HG03378 (cell line): ENCODE data around the gene GTF2A1L.
"Not testable (repeated sequence)": the region's sequence is repeated elsewhere in the genome, so short reads cannot be mapped to it uniquely, and the experiment has no call there.

Experiments used
- ATAC-seq: cut with Tn5 transposase; IDR thresholded peaks from one replicate; pipeline ENCODE4 v1.9.1; 2021; ENCODE audit warnings: mild to moderate bottlenecking, moderate library complexity; ENCODE audit not compliant: unreplicated experiment

Gene GTF2A1L

DNA sequence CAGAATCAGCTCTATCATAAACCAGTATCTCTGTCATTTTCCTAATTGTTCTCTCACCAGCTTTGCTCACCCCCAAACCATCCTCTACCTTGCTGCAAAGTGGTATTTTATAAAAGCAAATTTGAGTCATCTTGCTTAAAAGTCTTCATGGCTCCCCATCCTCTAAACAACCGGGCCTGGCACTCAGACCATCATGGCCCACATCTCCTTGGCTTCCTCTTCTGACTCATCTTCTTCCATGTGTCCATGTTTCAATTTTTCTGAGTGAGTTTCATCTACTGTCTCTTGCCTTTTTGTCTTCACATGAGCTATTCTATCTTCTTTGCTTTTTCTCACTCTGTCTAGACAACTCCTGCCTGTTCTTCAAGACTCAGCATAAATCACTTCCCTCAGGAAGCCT, 79.2 kb downstream of the GTF2A1L start:
- no peak for ATAC-seq

DNA sequence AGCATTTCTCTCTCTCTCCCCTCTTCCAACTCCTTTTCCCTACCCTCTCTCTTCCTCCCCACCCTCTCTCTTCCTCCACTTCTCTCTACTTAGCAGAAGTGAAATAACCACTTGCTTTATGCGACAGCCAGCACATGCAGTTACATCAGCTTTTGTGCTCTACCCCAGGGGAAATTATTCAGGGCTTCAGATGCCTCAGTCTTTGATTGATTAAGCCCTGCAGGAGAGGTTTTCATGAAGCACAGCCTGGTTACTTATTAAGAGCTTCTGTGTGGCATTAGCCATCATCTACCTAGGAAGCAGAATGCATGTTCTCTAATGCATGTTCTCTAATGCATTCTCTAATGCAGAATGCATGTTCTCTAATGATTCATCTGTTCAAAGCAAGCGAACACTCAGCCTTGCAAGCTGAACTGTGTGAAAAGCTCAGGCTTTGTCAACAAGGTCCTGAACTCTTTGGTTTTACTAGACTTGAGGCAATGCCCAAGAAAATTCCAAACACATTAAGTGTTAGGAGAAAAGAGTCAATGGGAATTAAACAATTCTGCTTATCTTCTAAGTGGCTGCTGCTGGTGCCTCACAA, 81.8 kb downstream of the GTF2A1L start:
- no peak for ATAC-seq

DNA sequence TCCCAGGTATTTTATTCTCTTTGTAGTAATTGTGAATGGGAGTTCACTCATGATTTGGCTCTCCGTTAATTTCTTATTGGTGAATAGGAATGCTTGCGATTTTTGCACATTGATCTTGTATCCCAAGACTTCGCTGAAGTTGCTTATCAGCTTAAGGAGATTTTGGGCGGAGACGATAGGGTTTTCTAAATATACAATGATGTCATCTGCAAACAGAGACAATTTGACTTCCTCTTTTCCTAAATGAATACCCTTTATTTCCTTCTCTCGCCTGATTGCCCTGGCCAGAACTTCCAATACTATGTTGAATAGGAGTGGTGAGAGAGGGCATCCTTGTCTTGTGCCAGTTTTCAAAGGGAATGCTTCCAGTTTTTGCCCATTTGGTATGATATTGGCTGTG, 86.0 kb downstream of the GTF2A1L start:
- not testable (repeated sequence) for ATAC-seq

DNA sequence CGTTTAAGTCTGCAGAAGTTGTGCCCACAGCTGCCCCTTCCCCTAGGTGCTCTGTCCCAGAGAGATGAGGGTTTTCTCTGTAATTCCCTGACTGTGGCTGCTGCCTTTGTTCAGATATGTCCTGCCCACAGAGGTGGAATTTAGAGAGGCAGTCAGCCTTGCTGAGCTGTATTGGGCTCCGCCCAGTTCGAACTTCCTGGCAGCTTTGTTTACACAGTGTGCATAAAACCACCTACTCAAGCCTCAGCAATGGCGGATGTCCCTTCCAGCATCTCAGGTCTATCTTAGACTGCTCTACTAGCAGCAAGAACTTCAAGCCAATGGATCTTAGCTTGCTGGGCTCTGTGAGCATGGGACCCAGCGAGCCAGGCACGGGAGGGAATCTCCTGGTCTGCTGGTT, 89.8 kb downstream of the GTF2A1L start:
- ATAC-seq = no peak

DNA sequence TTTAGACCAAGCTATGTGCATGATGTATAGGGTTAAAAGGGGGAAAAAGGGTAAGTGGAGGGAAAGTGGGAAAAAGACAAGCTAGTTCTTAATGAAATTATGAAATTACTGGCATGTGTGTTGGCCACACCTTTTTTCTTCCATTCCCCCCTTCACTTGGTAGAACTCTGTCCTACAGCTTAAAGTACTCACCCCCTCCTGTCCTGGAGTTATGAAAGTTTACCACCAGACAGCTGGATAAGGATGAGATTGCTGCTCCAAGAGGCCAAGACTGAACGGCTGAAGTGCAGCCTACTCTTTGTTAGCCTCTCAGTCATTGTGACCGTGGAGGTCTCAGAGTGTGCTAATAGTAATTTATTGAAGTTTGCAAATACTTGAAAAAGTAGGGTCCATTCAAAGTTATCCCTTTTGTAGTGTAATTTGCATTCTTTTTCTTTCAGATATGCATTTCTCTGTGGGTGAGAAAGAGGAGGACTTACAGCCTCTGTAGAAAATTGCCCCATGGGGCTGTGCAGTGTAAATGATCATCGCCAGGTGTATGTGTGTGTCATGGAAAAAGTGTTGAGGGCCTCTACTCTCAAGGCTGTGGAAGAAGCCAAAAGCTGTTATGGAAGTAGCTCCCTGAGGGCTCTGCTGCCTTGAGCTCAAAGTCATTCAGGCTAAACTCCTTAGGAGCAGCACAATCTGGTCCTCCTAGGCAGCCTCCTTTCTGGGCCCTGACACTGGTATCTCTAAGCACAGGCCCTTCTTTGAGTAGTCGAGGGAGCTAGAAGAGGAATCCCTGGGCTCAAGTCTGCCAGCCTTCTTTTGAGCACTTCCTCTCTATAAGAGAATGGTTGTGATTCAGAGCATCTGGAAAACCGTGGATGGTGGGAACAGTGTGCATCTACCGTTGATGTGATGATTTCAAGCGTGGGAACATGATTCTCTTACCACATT, 91.7 kb downstream of the GTF2A1L start:
- no peak for ATAC-seq

DNA sequence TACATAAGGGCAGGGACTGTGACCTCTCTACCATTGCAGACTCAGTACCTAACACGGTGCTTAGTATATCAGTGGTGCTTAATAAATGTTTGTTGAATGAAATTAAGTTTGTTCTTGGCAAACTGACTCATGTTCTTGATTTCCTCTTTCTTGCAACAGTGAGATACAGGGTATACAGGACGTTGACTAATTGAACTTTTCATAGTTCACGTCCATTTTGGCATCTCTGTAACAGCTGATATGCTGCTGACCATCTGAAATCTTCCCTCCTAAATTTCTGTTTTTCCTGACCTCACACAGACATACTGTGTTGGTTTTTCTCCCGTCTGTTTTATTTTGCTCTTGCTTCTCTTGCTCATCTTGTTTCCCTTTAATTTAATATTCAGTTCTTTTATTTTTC, 93.7 kb downstream of the GTF2A1L start:
- ATAC-seq = no peak

DNA sequence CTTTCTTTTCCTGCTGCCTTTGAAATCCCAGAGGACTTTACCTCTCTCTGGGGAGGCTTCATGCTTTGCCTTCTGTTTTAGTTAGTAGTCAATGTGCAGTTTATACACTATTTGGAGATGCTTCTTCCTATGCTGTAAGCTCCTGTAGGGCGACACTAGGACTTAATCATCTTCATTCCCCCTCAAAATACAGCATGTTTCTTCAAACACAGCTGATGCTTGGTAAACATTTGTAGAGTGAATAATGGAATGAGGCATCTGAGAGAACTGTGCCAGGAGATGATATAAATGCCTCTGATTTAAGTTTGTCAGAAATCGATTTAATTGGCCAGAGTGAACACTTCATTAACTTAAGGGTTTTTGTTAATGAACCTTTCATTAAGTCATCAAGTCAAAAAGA, 94.5 kb downstream of the GTF2A1L start:
- ATAC-seq = no peak

DNA sequence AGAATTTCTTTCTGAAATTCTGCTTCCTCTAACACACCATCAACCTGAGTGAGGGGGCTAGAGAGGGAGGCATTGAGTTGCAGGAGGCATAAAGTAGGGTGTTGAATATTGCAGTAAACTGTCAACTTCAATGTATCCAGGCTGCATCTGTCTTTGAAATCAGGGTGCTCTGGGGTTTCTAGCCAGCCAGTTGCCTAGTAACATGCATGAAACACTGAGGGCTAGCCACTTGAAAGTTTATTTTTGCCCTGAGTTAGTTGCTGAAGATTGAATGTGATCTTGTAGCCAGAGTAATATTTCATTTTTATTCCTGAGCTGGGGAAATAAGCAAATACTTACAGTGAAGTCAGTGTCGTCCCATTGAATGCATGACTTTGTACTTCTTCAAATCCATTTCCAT, 96.0 kb downstream of the GTF2A1L start:
- ATAC-seq = no peak

DNA sequence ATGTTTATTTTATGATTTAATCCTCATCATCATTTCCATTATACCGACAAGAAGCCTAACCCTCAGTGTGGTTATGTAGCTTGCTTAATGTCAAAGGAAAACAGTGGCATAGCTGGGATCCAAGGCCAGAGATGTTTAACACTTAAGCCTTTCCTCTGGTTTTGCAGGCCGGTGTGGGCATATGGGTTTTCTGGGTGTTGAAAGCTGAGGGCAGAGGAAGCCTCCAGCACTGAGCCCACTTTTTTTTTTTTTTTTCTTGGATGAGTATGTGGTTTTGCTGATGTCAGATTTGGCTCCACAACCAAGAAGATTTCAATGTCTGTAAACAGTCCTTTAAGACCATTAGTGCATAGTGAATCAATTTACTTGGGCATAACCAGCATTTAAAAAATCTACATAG, 96.6 kb downstream of the GTF2A1L start:
- no peak for ATAC-seq

DNA sequence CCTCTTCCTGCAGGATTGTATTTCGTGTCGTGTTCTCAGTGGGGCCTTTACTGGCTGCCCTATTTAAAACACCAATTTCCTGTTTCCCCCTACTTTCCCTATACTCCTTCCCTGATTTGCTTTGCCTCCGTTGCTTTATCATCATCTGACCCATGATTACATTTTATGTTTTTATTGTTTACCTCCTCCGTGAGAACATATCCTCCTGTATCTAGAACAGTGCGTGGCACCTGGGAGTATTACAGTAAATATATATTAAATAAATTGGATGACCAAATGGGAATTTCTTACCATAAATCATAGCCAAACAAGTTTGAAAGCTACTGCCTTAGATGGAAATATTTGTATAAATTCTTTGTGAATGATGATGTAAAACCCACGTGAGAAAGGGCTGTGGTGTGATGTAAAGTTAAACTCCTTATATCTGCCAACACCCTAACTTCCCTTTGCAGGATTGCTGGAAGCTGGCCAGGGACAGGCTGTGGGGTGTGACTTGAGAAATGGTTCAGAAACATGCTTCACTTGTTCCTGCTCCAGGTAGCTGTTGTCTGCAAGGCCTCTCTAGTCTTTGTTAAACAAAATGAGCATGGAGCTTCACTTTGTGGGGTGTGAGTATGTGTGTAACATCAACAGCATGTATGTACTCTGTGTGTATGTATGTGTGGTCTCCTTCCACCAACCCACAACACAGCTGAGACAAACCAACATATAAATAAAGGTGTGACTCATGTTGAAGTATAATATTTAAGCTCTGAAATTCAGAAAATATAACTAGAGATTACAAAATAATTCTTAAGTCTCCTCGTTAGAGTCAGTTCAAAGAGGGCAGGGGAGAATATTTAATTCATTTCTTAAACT, 97.6 kb downstream of the GTF2A1L start:
- ATAC-seq = no peak

DNA sequence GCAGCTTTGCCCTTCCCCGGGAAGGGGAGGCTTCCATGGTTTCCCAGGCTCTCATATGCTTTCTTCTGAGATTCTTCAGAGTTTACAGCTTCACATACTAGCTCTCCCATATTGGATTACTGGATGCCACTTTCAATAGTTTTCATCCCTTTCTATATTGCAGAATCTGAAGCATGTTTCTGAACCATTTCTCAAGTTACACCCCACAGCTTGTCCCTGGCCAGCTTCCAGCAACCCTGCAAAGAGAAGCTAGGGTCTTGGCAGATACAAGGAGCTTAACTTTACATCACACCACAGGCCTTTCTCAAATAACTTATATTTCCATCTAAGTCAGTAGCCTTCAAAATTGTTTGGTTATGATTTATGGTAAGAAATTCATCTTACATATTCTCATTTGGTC, 98.3 kb downstream of the GTF2A1L start:
- no peak for ATAC-seq

DNA sequence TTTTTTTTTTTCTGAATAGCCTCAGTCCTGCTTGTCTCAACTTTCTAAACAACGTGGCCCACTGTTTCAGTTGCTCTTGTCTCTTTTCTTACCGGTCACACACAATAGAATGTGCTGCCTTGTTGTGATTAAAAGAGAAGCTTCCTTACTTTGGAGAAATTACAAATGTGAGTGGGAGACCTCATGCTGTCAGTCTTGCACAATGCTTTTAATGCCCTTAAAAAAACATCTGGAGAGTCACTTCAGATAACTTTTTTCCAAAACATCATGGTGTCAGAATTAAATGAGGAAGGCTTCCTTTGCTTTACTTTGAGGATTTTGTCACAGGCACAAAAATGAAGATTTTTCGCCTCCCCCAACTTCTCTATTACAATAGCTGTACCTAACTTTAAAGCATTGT, 100.2 kb downstream of the GTF2A1L start:
- no peak for ATAC-seq

DNA sequence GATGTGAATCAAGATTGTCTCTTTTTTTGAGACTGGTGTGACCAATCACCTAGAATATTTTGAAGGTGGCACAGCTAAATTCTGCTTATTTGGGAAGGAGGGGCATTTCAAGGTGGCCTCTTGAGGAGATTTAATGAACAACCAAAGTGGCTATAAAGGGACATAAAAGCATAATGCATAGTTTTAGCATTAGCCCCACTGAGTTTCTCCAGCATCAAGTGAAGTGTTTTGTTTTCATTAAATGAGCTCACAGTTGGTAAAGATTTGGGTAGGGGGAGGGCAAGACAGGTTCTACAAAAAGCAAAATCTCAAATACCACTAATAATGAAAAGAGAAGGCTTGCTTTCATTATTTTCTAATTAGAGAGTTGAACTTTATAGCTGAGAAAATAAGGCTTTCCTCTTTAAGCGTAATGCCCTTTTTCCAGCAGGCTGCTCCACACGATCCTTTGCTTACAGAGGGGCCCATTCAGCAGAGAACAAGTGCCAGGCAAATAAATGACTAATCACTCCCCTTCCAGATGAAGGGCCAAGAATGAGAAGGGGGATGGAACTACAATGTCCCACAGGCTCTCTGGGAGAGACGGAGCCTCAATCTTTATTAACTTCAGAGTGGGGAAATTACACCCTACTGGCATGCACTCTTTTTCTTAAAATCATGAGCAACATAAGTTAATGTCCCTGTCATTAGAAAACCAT, 102.0 kb downstream of the GTF2A1L start:
- ATAC-seq = no peak

DNA sequence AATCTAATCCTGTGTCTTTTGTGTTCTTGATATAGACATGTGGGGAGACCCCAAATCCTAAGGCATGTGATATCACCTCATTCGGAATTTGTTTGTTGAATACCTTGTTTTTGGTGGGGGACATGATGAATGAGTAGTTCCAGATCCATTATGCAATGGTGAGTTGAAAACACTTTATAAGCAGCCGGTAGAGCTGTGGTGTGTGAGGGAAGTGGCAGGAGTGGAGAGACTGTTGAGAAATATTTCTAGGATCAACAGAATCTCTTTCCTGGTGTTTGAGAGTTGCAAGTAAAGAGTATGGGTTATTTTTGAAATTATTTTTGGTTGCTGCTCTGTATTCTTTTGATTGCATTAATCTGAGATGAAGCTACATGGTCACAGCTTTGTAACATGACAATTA, 103.5 kb downstream of the GTF2A1L start:
- no peak for ATAC-seq

DNA sequence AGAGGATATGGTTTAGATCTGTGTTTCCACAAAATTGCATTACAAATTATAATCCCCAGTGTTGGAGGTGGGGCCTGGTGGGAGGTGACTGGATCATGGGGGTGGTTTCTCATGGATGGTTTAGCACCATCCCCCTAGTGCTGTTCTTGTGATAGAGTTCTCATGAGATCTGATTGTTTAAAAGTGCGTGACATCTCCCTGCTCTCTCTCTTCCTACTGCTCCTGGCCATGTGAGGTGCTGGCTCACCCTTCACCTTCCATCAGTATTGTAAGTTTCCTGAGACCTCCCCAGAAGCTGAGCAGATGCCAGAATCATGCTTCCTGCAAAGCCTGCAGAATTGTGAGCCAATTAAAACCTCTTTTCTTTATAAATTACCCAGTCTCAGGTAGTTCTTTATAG, 104.7 kb downstream of the GTF2A1L start:
- ATAC-seq = no peak

DNA sequence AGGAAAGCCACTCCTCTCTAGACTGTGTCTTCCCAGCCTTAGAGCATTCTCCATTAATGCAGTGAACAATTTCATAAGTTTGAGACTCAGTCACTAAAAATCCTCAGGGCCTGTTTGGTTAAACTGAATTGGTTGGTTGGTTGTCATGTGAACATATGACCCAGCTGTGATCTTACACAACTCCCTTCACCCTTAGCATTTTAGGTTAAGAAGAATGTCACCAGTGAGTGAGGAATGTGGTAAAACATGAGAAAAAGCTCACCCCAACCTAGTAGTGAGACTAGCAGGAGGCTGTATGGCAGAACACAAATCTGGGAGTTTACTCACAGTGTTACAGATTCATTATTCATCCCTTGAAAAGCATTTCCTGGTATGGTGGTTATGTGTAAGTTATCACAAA, 105.5 kb downstream of the GTF2A1L start:
- ATAC-seq = no peak

DNA sequence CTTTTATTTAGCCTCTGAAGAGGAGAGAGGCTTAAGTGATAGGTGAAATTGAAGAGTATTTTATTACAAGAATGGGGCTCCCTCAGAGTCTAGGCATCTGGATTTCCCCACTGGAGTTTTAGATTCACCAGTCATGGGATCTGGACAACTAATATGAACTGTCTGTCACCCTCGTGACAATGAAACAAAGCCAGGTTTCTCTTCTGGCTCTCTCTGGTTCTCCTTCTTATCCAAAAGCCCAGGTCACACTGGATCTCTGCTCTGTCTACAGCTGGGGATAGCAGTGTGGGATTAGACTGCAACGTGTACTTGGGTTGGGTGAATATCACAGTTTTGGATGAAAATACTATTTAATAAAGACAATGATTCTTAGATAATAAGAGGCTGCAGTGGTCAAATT, 106.6 kb downstream of the GTF2A1L start:
- no peak for ATAC-seq

DNA sequence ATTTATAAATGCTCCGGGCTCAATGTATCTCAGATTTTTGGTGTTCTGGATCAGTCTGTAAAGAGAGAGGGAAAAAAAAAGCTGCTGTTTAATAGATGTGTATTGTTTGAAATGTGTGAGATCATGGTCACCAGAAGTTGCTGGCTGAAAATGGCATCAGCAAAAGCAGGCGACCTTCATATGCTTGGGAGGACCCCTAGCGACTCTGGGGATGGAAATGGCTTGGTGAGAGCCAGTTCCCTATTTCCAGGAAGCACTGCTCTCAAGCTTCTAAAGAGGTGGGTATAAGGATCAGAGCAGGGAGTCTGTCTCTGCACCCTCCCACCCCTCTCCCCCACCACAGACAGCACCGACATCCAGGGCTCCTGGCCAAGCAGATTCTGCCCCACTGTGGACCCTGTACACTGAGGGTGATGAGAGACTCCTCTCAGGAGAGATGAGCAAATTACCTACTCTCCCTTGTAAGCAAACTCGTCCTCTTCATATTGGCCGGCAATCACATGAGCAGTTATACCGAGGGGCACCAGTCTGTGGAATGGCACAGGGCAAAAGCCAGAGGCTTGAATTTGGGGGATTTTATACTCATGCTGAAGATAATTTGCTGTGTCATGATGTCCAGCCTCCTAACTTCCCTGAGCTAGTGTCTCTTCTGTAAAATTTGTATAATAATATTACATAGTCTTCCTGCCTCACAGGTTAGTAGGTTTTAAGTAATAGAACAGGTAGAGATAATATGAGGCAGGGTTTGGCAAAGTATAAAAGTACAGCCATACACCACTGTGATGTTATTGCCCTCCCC, 108.2 kb downstream of the GTF2A1L start:
- ATAC-seq = no peak

DNA sequence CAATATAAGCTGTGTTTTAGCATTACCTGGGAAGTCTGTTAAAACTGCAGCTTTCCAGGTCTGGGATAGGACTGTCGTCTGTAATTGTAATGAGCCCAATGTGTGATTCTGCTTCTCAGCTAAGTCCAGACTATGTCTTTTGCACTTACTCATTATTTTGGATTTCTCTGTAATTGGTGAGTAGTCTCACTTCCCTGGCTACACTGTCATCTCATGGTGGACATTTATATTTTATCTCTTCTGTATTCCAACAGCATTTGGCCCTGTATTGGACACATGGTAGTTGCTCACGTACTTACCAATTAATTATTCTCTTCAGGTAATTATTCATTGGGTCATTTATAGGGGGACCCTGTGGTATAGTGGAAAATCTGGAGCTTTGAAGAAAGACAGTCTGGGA, 109.9 kb downstream of the GTF2A1L start:
- no peak for ATAC-seq

DNA sequence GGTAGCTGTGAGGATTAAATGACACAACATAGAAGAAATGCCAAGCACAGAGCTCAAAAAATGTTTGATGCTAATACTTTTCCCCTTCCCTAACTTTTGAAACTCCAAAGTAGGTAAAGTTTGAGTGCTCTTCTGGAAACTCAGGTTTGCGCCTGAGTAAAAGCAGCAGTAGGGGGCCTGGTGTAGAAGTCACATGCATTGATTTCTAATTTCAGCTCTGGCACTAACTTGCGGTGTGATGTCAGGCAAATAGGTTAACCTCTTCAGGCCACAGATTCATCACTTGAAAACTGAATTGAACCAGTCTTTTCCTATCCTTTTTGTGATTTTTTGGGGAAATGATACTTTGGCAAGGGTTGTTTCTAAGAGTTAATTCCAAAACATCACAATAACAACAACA, 110.6 kb downstream of the GTF2A1L start:
- no peak for ATAC-seq
